IMR-90 (cell line): ENCODE data around the gene VDR.

ENCODE experiments used
- CEBPB ChIP-seq: IDR thresholded peaks from 2 replicates; pipeline ENCODE4 v1.6.1; 2012; ENCODE audit warnings: low read depth, low read length, improper control_type of control experiment
- CHD1 ChIP-seq: IDR thresholded peaks from 2 replicates; pipeline ENCODE4 v1.6.1; 2012; ENCODE audit warnings: low read depth, low read length, improper control_type of control experiment
- MXI1 ChIP-seq: IDR thresholded peaks from 2 replicates; pipeline ENCODE4 v1.6.1; 2012; ENCODE audit warnings: low read depth, mild to moderate bottlenecking, low read length, moderate library complexity, borderline replicate concordance
- POLR2A ChIP-seq: IDR thresholded peaks from 2 replicates; pipeline ENCODE4 v1.6.1; 2012; ENCODE audit warnings: mild to moderate bottlenecking, low read depth, low read length
- SMC3 ChIP-seq: fragments of 150-350 bp; IDR thresholded peaks from 2 replicates; pipeline ENCODE4 v1.6.1; 2016; ENCODE audit warnings: low read depth, mild to moderate bottlenecking, antibody characterized with exemption, low read length, moderate library complexity
- TF ChIP-seq, protein P1 (sequence below): conservative IDR thresholded peaks from 2 replicates; pipeline ENCODE4 v1.5.1; 2012; ENCODE audit warnings: mild to moderate bottlenecking, low read depth, low read length, improper control_type of control experiment
- TF ChIP-seq, protein P2 (sequence below): fragments of 150-350 bp; IDR thresholded peaks from 2 replicates; pipeline ENCODE4 v1.6.1; 2016; ENCODE audit warnings: low read depth, mild to moderate bottlenecking, low read length, moderate library complexity, borderline replicate concordance

DNA sequence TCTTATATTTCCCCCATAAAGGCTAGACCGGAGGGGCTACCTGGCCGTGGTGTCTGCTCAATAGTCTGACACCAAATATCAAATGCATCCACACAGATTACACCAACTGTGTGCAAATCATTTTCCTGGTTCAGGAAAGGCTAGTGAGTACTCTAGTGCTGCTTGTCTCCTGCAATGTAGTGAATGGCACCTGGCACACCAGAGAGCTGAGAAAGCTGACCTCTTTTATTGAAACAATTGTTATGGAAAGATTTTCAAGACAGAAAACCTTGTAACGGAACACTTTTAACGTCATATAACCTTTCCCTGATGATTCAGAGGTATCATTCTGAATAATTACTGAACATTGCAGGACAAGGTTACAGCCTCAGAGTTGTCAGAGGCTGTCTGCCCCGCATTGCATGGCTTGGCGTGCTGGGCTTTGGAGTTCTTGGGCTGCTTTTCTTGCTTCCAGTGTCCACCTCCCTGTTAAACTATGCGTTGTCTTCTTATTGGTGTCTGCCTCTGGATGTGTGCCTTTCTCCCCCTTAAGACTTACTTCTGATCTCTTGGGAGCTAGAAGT, 44.4 kb downstream of the VDR start:
- TF ChIP-seq CHD1: no peak
- TF ChIP-seq, protein P1, sequence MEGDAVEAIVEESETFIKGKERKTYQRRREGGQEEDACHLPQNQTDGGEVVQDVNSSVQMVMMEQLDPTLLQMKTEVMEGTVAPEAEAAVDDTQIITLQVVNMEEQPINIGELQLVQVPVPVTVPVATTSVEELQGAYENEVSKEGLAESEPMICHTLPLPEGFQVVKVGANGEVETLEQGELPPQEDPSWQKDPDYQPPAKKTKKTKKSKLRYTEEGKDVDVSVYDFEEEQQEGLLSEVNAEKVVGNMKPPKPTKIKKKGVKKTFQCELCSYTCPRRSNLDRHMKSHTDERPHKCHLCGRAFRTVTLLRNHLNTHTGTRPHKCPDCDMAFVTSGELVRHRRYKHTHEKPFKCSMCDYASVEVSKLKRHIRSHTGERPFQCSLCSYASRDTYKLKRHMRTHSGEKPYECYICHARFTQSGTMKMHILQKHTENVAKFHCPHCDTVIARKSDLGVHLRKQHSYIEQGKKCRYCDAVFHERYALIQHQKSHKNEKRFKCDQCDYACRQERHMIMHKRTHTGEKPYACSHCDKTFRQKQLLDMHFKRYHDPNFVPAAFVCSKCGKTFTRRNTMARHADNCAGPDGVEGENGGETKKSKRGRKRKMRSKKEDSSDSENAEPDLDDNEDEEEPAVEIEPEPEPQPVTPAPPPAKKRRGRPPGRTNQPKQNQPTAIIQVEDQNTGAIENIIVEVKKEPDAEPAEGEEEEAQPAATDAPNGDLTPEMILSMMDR: no peak
- TF ChIP-seq, protein P2, sequence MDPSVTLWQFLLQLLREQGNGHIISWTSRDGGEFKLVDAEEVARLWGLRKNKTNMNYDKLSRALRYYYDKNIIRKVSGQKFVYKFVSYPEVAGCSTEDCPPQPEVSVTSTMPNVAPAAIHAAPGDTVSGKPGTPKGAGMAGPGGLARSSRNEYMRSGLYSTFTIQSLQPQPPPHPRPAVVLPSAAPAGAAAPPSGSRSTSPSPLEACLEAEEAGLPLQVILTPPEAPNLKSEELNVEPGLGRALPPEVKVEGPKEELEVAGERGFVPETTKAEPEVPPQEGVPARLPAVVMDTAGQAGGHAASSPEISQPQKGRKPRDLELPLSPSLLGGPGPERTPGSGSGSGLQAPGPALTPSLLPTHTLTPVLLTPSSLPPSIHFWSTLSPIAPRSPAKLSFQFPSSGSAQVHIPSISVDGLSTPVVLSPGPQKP: no peak
- no peak for TF ChIP-seq POLR2A
- no peak for TF ChIP-seq SMC3
- no peak for TF ChIP-seq CEBPB
- TF ChIP-seq MXI1: no peak
